GM23338 (cell line): ENCODE data around the gene STOX2.

Experiments used
- ZNF114 ChIP-seq: fragments of 250-450 bp; sonication (Bioruptor Pico); IDR thresholded peaks from 2 replicates; pipeline ENCODE4 v1.5.0; 2020; ENCODE audit warnings: mild to moderate bottlenecking, moderate library complexity
- ZNF331 ChIP-seq: fragments of 250-450 bp; sonication (Bioruptor Pico); IDR thresholded peaks from 2 replicates; pipeline ENCODE4 v1.5.0; 2020; ENCODE audit warnings: low read depth, mild to moderate bottlenecking, moderate library complexity
- TF ChIP-seq, protein P1 (sequence below), 2 experiments: fragments of 200-600 bp in 1 of 2; sonication (generic) in 1 of 2; conservative IDR thresholded peaks; 2 replicates each; pipeline versions ENCODE4 v1.5.1 to v1.6.1; 2016 to 2017; ENCODE audit warnings: antibody characterized with exemption in 2 of 2, low read depth in 2 of 2, mild to moderate bottlenecking in 2 of 2, moderate library complexity in 1 of 2
- TF ChIP-seq, protein P2 (sequence below): IDR thresholded peaks from one replicate; pipeline ENCODE4 v1.6.1; 2018; ENCODE audit warnings: antibody characterized with exemption; ENCODE audit not compliant: unreplicated experiment

DNA sequence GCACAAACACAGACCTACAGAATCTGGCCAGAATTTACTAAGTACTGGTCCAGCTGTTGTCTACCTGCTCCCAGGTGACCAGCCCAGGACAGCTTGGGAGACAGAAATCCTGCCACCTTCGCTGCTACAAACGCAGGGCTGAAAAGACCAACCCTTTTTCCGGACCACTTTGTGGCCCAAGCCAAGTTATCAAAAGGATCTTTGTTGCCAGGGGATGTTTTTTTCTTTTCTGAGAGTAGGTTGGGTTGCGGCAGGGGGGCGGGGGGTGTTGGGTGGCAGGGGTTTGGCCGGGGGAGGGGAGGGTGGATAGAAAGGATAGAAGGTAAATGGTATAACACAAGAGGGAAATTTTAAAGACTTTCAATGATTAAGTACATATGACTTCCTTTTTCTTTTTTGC lies 63.4 kb downstream of the STOX2 start:
- TF ChIP-seq ZNF114 (no peak), ZNF331 (CRISPR knock-in tag) (no peak)
- TF ChIP-seq, protein P1, sequence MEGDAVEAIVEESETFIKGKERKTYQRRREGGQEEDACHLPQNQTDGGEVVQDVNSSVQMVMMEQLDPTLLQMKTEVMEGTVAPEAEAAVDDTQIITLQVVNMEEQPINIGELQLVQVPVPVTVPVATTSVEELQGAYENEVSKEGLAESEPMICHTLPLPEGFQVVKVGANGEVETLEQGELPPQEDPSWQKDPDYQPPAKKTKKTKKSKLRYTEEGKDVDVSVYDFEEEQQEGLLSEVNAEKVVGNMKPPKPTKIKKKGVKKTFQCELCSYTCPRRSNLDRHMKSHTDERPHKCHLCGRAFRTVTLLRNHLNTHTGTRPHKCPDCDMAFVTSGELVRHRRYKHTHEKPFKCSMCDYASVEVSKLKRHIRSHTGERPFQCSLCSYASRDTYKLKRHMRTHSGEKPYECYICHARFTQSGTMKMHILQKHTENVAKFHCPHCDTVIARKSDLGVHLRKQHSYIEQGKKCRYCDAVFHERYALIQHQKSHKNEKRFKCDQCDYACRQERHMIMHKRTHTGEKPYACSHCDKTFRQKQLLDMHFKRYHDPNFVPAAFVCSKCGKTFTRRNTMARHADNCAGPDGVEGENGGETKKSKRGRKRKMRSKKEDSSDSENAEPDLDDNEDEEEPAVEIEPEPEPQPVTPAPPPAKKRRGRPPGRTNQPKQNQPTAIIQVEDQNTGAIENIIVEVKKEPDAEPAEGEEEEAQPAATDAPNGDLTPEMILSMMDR (conservative IDR thresholded peaks at IDR 0.05; ENCODE audit: low read depth in 2 of 2): no peak
- TF ChIP-seq, protein P2, sequence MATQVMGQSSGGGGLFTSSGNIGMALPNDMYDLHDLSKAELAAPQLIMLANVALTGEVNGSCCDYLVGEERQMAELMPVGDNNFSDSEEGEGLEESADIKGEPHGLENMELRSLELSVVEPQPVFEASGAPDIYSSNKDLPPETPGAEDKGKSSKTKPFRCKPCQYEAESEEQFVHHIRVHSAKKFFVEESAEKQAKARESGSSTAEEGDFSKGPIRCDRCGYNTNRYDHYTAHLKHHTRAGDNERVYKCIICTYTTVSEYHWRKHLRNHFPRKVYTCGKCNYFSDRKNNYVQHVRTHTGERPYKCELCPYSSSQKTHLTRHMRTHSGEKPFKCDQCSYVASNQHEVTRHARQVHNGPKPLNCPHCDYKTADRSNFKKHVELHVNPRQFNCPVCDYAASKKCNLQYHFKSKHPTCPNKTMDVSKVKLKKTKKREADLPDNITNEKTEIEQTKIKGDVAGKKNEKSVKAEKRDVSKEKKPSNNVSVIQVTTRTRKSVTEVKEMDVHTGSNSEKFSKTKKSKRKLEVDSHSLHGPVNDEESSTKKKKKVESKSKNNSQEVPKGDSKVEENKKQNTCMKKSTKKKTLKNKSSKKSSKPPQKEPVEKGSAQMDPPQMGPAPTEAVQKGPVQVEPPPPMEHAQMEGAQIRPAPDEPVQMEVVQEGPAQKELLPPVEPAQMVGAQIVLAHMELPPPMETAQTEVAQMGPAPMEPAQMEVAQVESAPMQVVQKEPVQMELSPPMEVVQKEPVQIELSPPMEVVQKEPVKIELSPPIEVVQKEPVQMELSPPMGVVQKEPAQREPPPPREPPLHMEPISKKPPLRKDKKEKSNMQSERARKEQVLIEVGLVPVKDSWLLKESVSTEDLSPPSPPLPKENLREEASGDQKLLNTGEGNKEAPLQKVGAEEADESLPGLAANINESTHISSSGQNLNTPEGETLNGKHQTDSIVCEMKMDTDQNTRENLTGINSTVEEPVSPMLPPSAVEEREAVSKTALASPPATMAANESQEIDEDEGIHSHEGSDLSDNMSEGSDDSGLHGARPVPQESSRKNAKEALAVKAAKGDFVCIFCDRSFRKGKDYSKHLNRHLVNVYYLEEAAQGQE: no peak
